Right forelimb (tissue), 1 donor: ENCODE data around the gene KHDC1L.
A peak's percentile ranks its signal among the peaks of the same experiment; 100 is the strongest.
"Not testable (repeated sequence)": the region's sequence is repeated elsewhere in the genome, so short reads cannot be mapped to it uniquely, and the experiment has no call there.

Experiments
- DNase-seq: peaks from one replicate; pipeline ENCODE4 v3.0.0-alpha.2; 2018

The KHDC1L gene

GRCh38 chr6:73225396-73225795 lies at the start of gene KHDC1L:
TSS of gene KHDC1L (minus strand) at chr6:73225496. CDS start at chr6:73225408, 88 bp downstream.
- DNase-seq: no peak

GRCh38 chr6:73269296-73269695 lies 44.0 kb upstream of the KHDC1L start:
- not testable (repeated sequence) for DNase-seq

GRCh38 chr6:73268896-73269295 lies 43.6 kb upstream of the KHDC1L start:
- DNase-seq: not testable (repeated sequence)

GRCh38 chr6:73264446-73264845 lies 39.1 kb upstream of the KHDC1L start:
- no peak for DNase-seq

- DNase-seq: no peak
These were observed 38.2 kb upstream of the KHDC1L start for GRCh38 chr6:73263570-73263909.

- peak; percentile 82 for DNase-seq
These were observed 37.6 kb upstream of the KHDC1L start, which contains the start of gene KHDC1 for GRCh38 chr6:73262671-73263569. TSS of gene KHDC1 (minus strand) at chr6:73263196. CDS start at chr6:73242517, 20,679 bp downstream.

- DNase-seq: no peak
These were observed 33.4 kb upstream of the KHDC1L start for GRCh38 chr6:73258721-73259120.

GRCh38 chr6:73254323-73254722 lies 29.0 kb upstream of the KHDC1L start:
- not testable (repeated sequence) for DNase-seq

GRCh38 chr6:73252703-73253102 lies 27.4 kb upstream of the KHDC1L start:
- DNase-seq: no peak

- DNase-seq: no peak
These were observed 24.7 kb upstream of the KHDC1L start for GRCh38 chr6:73250016-73250415.

GRCh38 chr6:73248192-73248903 lies 23.1 kb upstream of the KHDC1L start:
- DNase-seq: no peak

- DNase-seq: no peak
These were observed 16.7 kb upstream of the KHDC1L start for GRCh38 chr6:73242001-73242400.

- no peak for DNase-seq
These were observed 15.4 kb upstream of the KHDC1L start for GRCh38 chr6:73240730-73241129.

- DNase-seq: no peak
These were observed 11.0 kb upstream of the KHDC1L start for GRCh38 chr6:73236144-73236750.

GRCh38 chr6:73234733-73235132 lies 9.4 kb upstream of the KHDC1L start:
- no peak for DNase-seq

GRCh38 chr6:73233971-73234370 lies 8.7 kb upstream of the KHDC1L start:
- not testable (repeated sequence) for DNase-seq

- DNase-seq: no peak
These were observed 7.8 kb upstream of the KHDC1L start for GRCh38 chr6:73233048-73233447.

GRCh38 chr6:73231986-73232391 lies 6.7 kb upstream of the KHDC1L start:
- no peak for DNase-seq

- no peak for DNase-seq
These were observed 2.4 kb upstream of the KHDC1L start for GRCh38 chr6:73227606-73228255.

GRCh38 chr6:73216859-73217258 lies 8.4 kb downstream of the KHDC1L start:
- no peak for DNase-seq

- no peak for DNase-seq
These were observed 16.2 kb downstream of the KHDC1L start for GRCh38 chr6:73209117-73209516.

- no peak for DNase-seq
These were observed 18.0 kb downstream of the KHDC1L start for GRCh38 chr6:73207221-73207837.

- DNase-seq: no peak
These were observed 21.0 kb downstream of the KHDC1L start for GRCh38 chr6:73204252-73204651.
